Uterus (tissue), 4 donors: ENCODE results near the gene SFT2D3. TPM values are rescaled to one million over a fixed set of nuclear protein-coding genes. Genes with fewer than 3 reads are reported as not detected.

ENCODE experiments used
- DNase-seq, 2 donors: peaks; one replicate each; pipeline ENCODE4 v3.0.0-alpha.2; 2019 to 2020
- H3K27ac ChIP-seq, 2 donors: fragments of 200-600 bp; sonication (generic); 1 replicate in 1 of 2; 2 replicates in 1 of 2; pipeline ENCODE4 v1.5.1; 2016 to 2018
- H3K27me3 ChIP-seq, 2 donors: fragments of 200-600 bp; sonication (generic); one replicate each; pipeline ENCODE4 v1.5.1; 2018 to 2019; ENCODE audit warnings: control low read depth in 1 of 2
- H3K36me3 ChIP-seq, 2 donors: fragments of 200-600 bp; sonication (generic); one replicate each; pipeline ENCODE4 v1.5.1; 2019; ENCODE audit warnings: control low read depth in 1 of 2
- H3K4me1 ChIP-seq, 2 donors: fragments of 200-600 bp; sonication (generic); one replicate each; pipeline ENCODE4 v1.5.1; 2018 to 2019; ENCODE audit warnings: control low read depth in 1 of 2
- H3K4me3 ChIP-seq, 2 donors: fragments of 200-600 bp; sonication (generic); 1 replicate in 1 of 2; 2 replicates in 1 of 2; pipeline ENCODE4 v1.5.1; 2018 to 2019; ENCODE audit warnings: mild to moderate bottlenecking in 1 of 2
- H3K9me3 ChIP-seq, 2 donors: fragments of 200-600 bp; sonication (generic); one replicate each; pipeline ENCODE4 v1.5.1; 2019; ENCODE audit warnings: control low read depth in 1 of 2
- POLR2A ChIP-seq, 2 donors: fragments of 450-650 bp; IDR thresholded peaks; one replicate each; pipeline ENCODE4 v1.6.1; 2016; ENCODE audit warnings: antibody characterized with exemption in 2 of 2, mild to moderate bottlenecking in 1 of 2, moderate library complexity in 1 of 2
- intact Hi-C: fragments of 100-400 bp; cut with DNase I; formaldehyde crosslinking; loops from one replicate; pipeline ENCODE4 v1.15.1; 2023; ENCODE audit warnings: low total_unique reads
- total RNA-seq, 4 donors: library from RNA; depleted of rRNA in 3 of 4; stranded (reverse); fragments of >200 nt in 3 of 4; gene quantifications; one replicate each; pipeline versions ENCODE4 v1.1.0 to v1.2.4, GENCODE V29; 2014 to 2023
- TF ChIP-seq, protein P1 (sequence below), 4 experiments: fragments of 200-600 bp in 2 of 4; fragments of 450-650 bp in 2 of 4; sonication (generic) in 2 of 4; IDR thresholded peaks; one replicate each; pipeline ENCODE4 v1.5.1; 2016 to 2019; ENCODE audit warnings: antibody characterized with exemption in 4 of 4, mild to moderate bottlenecking in 2 of 4, moderate library complexity in 1 of 4
- donor health status: DM: yes; HTN: yes; CAD: no.

Gene SFT2D3
- total RNA-seq, 4 donors from 2014 or later, result 5.9 to 27.2 (median 11.1) TPM

DNA sequence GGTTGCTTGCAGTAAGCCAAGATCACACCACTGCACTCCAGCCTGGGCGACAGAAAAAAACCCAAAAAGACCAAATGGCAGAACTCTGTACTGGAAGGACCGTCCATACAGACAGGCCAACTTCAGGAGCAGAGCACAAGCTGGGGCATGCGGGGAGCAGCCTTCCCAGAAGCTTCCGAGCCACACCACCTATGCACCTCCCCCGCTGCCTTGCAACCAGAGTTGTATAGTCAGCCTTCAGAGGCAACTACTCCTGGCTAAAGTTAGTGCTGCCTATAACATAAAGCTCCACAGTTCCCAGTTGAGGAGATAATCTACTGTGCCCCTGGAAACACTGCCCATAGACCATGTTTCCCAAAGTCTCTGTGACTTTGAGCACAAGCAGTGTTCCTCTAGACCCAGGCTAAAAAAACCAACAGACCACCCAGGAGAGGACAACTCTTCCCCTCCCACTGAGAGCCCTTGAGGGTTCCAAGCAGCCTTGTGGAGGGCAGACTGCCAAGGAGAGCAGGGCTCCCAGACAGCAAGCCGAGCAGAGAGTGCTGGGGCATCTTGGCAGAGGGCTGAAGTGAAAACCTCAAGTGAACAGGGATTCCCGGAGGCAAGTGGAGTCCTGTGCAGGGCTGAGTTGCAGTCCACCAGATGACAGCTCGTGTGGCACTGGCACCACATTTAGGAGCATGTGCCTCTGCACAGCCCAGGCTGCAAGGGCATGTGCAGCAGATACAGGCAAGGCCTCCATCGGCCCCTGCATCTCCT lies 6.8 kb downstream of the SFT2D3 start:
- intact Hi-C loops, result no loop called here
- TF ChIP-seq, protein P1, sequence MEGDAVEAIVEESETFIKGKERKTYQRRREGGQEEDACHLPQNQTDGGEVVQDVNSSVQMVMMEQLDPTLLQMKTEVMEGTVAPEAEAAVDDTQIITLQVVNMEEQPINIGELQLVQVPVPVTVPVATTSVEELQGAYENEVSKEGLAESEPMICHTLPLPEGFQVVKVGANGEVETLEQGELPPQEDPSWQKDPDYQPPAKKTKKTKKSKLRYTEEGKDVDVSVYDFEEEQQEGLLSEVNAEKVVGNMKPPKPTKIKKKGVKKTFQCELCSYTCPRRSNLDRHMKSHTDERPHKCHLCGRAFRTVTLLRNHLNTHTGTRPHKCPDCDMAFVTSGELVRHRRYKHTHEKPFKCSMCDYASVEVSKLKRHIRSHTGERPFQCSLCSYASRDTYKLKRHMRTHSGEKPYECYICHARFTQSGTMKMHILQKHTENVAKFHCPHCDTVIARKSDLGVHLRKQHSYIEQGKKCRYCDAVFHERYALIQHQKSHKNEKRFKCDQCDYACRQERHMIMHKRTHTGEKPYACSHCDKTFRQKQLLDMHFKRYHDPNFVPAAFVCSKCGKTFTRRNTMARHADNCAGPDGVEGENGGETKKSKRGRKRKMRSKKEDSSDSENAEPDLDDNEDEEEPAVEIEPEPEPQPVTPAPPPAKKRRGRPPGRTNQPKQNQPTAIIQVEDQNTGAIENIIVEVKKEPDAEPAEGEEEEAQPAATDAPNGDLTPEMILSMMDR (IDR thresholded peaks at IDR 0.05), result no peak
- H3K27me3 ChIP-seq, result no peaks in the 10 kb centered on the region
- H3K36me3 ChIP-seq, result no peaks in the 10 kb centered on the region
- no peaks in the 10 kb centered on the region for H3K9me3 ChIP-seq
- no peak for DNase-seq
- no peak overlapping the region for H3K4me3 ChIP-seq
- H3K27ac ChIP-seq, result no peak overlapping the region
- H3K4me1 ChIP-seq, result peaks cover 0 to 5% of the 10 kb centered on the region in 2 donors

- Histone ChIP-seq H3K4me3 (no peak overlapping the region), H3K9me3 (no peaks in the 10 kb centered on the region), H3K36me3 (no peaks in the 10 kb centered on the region), H3K27ac (no peak overlapping the region), H3K27me3 (no peaks in the 10 kb centered on the region), H3K4me1 (no peaks in the 10 kb centered on the region)
- intact Hi-C loops, result no loop called here
- DNase-seq, result no peak
- TF ChIP-seq, protein P1 (IDR thresholded peaks at IDR 0.05), result no peak
- TF ChIP-seq POLR2A (IDR thresholded peaks at IDR 0.05), result no peak
Measured at GRCh38 chr2:127709336-127709735, 8.0 kb downstream of the SFT2D3 start.

GRCh38 chr2:127712999-127713398 lies 11.7 kb downstream of the SFT2D3 start:
- no peaks in the 10 kb centered on the region for H3K36me3 ChIP-seq

GRCh38 chr2:127713562-127713961 lies 12.3 kb downstream of the SFT2D3 start:
- Histone ChIP-seq H3K27me3 (no peaks in the 10 kb centered on the region), H3K36me3 (no peaks in the 10 kb centered on the region), H3K4me3 (no peak overlapping the region), H3K4me1 (no peaks in the 10 kb centered on the region), H3K27ac (no peak overlapping the region), H3K9me3 (no peaks in the 10 kb centered on the region)
- no peak for DNase-seq
- intact Hi-C loops, result no loop called here
- TF ChIP-seq POLR2A (IDR thresholded peaks at IDR 0.05), result no peak
- TF ChIP-seq, protein P1 (IDR thresholded peaks at IDR 0.05), result no peak

More at GRCh38 chr2:127712999-127713398, 11.7 kb downstream of the SFT2D3 start:
- H3K27ac ChIP-seq, result no peak overlapping the region
- H3K27me3 ChIP-seq, result no peaks in the 10 kb centered on the region
- intact Hi-C loops, result no loop called here
- no peak overlapping the region for H3K4me3 ChIP-seq
- no peaks in the 10 kb centered on the region for H3K9me3 ChIP-seq
- DNase-seq, result no peak
- TF ChIP-seq, protein P1 (IDR thresholded peaks at IDR 0.05), result no peak
- TF ChIP-seq POLR2A (IDR thresholded peaks at IDR 0.05), result no peak
- H3K4me1 ChIP-seq, result no peaks in the 10 kb centered on the region

- DNase-seq, result no peak
- H3K27me3 ChIP-seq, result no peaks in the 10 kb centered on the region
- no peak overlapping the region for H3K27ac ChIP-seq
- no peaks in the 10 kb centered on the region for H3K4me1 ChIP-seq
- intact Hi-C loops, result no loop called here
- H3K36me3 ChIP-seq, result no peaks in the 10 kb centered on the region
- TF ChIP-seq, protein P1 (IDR thresholded peaks at IDR 0.05), result no peak
- no peak for TF ChIP-seq POLR2A (IDR thresholded peaks at IDR 0.05)
- H3K4me3 ChIP-seq, result no peak overlapping the region
- no peaks in the 10 kb centered on the region for H3K9me3 ChIP-seq
Measured at GRCh38 chr2:127715778-127716449, 14.6 kb downstream of the SFT2D3 start.
